ENCODE measurements around the gene CDK9.
A peak's percentile ranks its signal among the peaks of the same experiment; 100 is the strongest.
"Not testable (repeated sequence)": the region's sequence is repeated elsewhere in the genome, so short reads cannot be mapped to it uniquely, and the experiment has no call there.

The CDK9 gene

DNA sequence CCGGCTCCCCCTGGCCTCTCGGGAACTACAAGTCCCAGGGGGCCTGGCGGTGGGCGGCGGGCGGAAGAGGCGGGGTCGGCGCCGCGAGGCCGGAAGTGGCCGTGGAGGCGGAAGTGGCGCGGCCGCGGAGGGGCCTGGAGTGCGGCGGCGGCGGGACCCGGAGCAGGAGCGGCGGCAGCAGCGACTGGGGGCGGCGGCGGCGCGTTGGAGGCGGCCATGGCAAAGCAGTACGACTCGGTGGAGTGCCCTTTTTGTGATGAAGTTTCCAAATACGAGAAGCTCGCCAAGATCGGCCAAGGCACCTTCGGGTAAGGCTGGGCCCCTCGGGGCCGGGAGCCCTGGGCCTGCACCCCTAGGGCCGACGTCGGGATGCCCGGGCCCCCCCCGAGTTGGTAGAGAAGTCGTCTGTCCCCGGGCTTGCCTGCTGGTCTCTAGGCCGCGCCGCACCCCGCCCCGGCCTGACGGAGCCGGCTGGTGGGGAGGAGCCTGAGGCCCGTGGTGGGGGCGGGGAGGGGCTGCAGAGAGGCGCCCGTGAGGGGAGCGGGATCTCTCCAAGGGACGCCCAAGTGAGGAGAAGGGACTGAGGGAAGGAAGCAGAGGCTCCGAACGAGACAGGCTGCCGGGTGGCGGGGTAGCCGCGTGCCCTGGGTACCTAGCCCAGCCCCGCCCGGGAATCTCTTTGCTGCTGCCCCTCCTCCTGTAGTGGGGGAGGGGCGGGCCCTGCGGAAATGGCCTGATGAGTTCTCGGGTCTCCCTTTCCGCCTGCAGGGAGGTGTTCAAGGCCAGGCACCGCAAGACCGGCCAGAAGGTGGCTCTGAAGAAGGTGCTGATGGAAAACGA, at the start of gene CDK9:
CDK9 (plus strand) TSS at position 102 of the 840 bp plus-strand sequence; CDS start at position 217, 115 bp downstream.
- peak; percentile 83 for DNase-seq

DNA sequence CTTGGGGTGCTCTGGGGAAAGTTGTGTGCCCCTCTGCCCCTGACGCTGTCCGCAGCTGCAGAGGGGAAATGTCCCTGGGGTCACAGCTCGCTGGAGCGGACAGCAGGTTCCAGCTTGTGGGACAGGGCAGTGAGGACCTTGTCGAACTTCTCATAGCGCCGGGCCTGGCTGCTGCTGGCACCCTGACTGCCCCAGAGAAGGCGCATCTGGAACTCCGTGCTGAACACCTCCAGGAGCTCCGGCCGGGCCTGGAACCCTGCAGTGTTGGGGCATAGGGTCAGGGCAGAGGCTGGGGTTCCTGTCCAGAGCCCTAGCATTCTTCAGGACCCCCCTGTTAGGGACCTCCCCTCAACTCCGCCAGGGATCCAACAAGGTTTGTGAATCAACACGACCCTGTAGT, 47.2 kb upstream of the CDK9 start:
- DNase-seq: no peak

DNA sequence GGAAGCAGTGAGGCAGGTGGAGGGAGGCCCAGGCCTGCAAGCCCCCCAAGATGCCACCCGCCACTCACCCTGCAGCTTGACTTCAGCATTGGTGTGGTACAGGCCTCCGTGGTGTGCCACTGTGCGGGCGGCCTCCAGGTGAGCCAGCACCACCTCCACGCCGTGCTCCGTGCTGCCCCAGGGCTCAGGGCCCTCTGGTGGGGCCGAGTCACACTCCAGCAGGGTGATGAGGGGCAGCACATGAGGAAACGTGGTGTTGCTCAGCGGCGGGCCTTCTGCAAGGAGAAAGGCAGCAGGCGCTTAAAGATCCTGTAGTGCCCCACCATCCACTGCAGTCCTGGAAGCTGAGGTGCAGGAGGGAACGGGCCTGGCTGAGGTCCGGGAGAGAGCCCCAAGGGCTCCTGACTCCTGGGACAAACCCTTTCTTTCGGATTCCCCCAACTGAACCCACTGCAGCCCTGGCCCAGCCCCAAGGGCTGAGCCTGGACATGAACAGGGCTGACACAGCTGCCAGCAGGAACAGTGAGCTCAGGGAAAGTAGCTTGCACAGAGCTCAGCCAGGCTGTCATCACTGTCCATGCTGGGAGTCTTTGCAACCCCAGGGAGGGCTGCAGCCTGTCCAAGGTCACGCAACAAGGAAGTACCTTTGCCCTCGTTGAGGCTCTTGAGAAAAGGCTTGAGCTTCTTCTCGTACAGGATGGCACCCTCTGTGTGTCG, 46.1 kb upstream of the CDK9 start:
- no peak for DNase-seq

DNA sequence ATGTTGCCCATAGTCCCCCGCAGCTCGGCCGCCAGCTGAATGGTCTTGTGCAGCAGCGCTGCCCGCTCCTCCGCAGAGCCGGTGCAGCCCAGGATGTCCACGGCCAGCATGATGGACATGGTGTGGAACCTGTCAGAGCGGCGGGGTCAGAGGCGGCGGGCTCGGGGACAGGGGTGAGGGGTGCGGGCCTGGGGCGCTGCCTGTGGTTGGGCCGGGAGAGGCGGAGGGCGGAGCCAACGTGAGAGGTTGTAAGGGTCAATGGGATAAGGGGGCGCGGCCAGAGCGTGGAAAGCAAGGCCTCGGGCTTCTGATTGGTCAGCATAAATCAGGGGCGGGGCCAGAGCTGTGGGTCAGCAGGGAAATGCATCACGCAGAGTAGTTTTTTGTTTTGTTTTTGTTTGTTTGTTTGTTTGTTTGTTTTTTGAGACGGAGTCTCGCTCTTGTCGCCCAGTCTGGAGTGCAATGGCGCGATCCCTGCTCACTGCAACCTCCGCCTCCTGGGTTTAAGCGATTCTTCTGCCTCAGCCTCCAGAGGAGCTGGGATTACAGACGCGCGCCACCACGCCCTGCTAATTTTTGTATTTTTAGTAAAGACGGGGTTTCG, 43.9 kb upstream of the CDK9 start:
- DNase-seq: no peak

DNA sequence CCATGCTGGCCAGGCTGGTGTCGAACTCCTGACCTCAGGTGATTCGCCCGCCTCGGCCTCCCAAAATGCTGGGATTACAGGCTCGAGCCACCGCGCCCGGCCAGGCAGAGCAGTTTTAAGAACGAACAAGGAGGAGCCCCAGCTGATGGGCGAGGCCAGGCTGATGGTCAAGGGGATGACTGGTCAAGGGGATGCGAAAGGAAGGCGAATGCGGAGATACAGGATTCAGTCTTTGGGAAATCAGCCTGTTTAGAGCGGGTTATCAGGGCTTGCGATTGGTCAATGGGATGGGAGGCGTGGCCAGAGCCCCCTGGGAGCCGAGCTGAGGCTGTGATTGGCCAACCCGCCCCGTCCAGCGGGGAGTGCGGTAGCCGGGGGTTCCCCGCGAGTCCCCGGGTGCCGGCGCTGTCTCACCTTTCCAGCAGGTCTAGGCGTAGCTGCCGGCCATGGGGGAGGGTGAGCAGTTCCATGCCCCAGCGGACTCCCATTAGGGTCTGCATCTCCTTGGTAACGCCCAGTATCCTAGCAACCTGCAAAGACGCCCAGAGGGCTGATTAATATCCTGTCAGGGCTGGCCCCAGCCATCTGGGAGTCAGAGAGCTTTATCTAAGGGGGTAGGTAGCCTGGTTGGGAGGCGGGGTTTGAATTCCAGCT, 43.3 kb upstream of the CDK9 start:
- DNase-seq: peak; percentile 70

DNA sequence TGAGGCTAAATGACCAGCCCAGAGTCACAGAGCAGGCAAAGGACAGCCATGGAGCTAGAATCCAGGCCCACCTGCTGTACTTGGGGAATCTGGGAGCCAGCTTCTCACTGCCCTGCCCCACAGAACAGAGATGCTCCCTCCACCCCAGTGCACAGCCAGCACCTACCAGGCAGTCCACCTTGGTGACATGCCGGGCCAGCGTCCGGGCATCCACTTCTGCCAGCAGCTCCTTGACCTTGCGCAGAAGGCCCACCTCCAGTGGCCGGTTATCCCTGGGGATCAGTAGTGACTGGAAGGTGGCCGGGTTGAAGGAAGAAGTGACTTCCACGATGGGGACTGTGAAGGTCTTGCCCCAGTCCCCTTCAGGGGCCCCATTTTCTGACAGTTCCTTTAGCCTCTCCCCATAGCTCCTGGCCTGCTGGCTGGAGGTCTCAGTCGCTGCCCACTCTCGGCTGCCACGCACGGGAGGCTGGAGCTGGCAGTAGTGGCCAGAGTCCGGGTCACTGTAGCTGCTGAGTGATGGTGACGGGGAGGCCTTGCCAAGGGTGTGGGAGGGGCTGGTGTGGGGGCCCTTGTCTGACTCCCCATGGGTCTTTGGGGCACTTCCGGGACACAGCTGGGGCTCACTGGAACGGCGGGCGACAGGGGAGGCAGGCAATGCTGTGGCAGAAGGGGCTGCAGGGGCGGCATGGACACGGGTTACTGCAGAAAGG, 41.3 kb upstream of the CDK9 start:
- DNase-seq: no peak

DNA sequence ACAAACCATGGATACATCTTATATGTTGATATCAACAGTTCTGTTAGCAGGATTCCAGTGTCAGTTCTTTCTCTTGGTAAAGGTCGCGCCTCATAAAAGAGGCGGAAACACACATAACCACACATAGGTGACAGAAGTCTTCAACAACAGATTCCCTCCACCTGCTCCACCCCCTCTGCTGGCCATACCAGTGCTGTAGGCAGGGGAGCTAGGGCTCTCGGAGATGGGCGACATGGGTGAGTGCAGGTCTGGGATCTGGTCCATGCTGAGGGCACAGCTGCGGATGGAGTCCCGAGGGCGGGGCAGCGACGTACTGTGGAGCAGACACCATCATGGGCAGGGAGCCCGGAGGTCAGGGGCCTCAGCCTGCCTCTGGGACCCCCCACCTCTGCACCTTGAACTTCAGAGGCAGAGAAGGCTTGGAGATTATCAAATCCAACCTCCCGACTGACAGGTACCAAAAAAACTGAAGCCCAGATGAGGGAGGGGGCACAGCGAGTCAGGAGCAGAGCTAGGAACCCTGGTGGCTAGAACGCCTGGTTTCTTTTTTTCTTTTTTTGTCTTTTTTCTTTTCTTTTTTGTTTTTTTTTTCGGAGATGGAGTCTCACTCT, 38.8 kb upstream of the CDK9 start:
- DNase-seq: no peak

DNA sequence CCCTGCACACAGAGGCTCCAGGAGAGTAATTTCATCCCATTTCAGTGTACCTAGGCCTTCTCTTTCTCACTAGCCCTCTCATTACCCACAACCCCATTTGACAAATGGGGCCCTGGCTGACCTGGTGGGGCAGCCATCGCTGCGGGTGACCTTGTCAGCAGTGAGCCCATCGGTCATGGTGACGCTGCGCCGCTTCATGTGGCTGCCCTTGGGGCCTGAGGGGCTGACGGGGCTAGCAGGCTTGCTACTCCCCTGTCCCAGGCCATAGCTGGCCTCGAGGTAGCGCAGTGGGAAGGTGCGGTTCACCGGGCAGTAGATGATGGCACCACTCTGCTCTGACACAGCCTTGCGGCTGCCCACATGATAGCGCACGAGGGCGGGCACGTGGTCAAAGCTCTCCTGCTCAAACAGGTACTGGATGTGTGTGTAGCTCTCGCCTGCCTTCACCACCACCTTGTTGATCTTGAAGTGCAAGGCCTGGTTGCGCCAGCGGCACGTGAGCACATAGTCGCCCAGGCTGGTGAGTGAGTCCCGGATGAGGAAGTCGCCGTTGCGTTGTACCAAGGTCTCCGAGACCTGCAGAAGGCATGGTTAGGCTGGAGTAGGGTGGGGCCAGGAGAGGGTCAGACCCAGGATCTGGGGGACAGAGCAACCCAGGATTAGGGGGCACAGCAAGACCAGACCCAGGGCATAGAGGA, 36.6 kb upstream of the CDK9 start:
- no peak for DNase-seq

DNA sequence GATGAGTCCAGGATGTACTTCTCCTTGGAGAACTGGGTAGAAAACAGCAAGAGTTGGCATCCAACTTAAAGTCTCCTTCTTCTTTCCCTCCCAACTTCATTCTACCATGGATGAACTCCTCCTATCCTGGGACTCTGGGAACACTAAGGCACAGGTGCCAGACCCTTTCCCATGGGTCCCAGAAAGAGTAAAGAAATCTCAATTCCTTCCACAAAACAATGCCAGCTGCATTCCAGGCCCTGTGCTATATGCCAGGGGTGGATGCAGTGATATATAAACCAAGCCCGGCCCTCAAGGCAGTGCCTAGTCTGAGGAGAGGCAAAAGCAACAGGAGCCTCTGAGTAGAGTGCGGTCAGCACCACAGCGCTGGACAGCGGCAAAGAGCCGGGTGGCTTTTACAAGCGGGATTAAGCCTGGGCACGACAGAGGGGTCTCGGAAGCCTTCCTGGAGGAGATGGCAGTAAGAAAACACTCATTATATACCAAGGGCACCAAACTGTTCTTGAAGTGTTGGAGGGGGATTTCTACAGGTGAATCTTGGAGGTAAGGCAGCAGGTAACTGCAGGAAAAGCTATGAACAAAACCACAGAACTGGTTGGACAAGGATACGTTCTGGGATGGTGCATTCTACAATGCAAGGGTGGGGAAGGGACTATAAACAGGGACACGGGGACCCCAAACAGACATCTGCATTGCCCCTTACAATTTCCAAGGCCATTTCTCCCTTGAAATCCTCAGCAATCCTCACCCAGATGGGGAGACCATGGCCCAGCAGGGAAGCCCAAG, 34.4 kb upstream of the CDK9 start:
- DNase-seq: no peak

DNA sequence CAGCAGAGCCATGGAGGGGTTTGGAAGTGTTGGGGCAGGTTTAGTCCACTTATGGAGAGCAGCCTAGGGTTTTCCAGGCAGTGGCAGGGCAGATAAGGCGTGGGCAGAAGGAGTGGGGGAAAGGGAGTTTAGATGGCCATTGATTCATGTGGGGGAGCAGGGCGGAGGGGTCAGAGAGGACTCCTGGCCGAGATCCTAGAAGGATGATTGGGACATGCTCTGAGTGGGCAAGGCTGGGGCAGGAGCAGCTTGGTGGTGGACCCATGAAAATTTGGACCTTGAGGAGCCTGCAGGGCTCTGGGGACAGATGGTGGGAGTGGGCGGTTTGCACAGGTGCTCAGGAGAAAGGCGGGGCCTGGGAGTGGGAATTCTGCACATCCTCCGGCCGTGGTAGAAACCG, 32.7 kb upstream of the CDK9 start:
- no peak for DNase-seq

DNA sequence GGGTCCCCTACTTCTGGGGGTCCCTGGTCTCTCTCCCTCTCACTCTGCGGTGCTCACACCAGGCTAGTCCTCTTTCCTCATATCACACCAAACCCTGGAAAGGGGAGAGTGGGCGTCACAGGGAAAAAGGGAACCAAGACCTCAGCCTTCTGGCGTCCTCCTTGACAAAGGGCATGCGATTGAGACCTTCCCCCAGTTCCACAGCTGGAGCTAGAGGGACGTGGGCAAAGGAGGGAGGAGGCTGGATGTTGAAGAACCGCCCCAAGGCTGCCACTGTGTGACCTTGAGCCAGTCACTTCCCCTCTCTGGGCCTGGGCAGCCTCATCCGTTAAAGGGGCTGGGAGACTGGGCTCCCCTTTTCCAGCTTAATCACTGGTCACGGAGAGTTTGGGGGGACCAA, 32.2 kb upstream of the CDK9 start:
- no peak for DNase-seq

DNA sequence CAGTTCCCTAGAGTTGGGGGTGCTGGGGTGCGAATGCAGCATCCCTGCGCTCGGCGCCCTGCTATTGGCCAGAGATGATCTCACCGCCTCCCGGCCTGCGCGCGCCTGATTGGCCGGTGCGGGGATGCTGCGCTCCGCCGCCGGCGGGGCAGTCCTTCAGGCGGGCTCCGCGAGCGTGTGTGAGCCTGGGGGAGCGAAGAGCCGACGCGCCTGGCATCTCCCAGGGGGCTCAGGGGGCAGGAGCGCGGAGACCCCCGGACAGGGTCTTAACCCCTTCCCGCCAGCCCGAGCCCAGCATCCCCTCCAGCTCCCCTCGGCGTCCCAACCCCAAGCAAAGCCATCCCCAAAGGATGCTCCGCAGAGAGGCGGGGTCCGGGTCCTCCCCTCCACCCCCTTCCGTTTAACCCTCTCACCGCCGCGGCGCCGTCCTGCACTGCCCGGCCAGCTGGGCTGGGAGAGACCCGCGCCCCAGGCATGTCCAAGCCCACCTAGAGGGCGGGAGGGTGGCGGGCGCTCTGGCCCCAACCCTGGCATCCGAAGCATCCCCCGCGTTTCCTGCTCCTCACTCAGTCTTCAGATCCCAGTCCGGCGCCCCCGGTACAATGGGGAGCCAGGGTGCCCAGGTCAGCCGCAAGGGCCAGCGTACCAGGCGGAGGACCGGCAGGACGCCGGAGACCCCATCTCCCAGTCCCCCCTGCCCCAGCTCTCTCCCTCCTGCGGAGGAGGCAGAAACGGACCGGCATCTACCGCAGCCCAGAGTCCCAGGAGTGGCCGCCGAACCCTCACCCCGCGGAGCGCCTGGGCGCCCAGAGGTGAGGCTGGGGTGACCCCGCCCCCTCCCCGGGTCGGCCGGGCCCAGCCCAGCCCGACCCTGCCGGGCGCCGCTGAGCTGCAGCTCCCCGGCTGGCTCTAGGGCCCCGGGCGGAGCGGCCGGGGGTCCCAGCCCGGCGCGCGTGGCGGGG, 31.5 kb upstream of the CDK9 start:
- peak; percentile 17 for DNase-seq

DNA sequence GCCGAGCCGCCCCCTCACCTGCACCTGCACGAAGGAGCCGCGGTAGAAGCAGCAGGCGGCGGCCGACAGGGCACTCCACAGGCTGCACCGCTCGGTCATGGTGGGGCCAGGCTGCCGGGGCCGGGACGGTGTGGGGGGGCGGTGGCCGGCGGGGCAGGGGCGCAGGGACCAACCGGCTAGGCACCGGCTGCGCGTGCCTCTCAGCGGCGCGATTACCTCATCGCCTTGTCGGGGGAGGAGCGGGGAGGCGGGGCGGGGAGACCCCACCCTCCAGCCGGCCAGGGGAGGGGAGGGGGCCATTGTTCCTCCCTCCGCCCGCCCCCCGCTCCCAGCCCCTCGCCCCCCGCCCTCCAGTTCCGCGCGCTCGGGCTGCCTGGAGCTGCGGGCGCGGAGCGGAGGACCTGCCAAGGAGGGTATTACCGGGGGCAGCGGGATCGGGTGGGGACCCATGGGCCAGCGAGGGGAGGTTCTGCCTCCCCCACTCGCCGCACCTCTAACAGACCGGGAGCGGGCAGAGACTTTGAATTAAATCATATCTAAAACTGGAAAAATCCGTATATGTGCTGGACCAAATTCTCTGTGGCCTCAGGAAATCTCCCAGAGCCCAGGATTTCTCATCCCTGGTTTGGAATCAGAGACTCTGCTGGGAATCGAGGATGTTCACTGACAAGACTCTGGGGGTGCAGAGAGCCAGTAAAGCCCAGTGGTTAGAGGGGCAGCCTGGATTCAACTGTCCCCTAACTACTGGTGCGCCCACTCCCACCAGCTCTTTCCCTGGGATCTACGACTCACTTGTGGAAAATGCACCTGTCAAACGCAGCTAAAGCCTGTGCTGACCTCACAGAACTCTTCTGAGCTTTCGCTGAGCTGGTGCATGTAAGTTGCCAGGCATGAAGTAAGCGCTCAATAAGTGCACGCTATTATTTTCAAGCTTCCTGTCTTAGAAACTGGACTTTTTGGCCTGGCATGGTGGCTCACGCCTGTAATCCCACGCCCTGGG, 30.5 kb upstream of the CDK9 start:
- DNase-seq: peak; percentile 7

DNA sequence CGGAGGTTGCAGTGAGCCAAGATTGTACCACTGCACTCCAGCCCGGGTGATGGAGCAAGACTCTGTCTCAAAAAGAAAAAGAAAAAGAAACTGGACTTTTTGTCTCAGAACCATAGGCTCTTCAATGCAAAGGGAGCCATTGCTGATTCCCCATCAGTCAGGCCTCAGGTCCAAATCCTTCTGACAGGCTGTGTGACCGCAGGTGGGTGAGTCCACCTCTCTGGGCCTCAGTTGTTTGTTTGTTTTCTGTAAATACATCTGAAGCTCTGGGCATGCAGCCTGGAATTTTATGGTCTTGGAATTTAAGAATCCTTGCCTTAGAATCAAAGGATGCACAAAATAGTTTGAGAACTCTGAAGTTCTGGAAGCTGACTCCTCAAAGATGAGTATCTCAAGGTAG, 29.6 kb upstream of the CDK9 start:
- DNase-seq: no peak

DNA sequence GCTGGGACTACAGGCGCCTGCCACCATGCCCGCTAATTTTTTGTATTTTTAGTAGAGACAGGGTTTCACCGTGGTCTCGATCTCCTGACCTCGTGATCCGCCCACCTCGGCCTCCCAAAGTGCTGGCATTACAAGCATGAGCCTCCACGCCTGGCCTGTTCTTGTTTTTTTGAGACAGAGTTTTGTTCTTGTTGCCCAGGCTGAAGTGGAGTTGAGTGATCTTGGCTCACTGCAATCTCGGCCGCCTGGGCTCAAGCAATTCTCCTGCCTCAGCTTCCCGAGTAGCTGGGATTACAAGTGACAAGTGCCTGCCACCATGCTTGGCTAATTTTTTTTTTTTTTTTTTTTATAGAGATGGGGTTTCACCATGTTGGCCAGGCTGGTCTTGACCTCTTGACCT, 29.1 kb upstream of the CDK9 start:
- not testable (repeated sequence) for DNase-seq

DNA sequence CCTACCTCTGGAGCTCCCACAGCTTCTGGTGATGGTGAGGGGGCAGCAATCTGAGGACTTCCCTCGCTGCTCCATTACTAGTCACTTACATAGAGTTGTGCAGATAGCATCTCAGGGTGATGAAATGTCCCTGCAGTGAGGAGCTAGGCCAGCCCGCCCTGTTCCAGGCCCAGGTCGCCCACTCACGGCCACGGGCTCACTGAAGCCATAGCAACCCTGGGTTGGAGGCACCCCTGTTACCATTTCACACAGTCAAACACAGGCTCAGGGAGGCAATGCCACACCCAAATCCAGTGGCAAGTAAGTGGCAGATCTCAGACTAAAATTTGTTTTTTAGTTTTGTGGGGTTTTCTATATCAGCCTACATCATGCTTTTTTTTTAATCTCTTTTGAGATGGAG, 27.0 kb upstream of the CDK9 start:
- DNase-seq: no peak

DNA sequence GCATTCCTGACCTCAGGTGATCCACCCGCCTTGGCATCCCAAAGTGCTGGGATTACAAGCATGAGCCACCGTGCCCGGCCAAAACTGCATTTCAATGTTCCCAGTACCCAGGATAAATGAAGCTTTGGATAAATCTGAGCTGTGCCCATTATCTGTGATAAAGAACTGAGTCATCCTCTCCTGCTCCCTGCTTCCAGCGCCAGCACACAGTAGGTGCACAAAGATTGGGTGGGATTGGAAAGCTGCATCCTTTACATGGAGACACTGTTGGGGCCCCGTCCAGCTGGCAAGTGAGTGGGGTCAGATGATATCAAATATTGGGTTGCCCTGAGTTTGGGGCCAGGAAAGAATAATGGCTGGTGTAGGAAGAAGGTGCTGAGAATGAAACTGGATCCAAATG, 24.8 kb upstream of the CDK9 start:
- DNase-seq: no peak

DNA sequence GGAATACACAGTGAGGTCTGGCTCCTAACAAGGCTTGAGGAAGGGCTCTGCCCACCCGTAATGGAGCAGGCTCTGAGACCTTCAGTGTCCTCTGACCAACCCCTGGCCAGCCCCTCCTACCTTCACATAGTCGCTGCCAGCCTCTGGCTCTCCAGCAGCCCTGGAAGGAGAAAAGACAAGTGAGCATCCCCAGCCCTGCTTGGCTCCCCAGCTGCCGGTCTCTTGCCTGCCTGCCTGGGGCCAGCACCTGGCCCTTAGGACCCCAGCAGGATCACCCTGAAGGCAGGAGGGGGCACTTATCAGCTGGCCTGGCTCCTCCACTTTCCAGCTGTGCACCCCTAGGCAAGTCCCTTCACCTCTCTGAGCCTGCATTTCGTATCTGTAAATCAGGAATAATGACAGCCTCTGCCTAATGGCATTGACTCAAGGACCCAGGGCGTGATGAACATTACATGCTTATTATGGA, 24.3 kb upstream of the CDK9 start:
- no peak for DNase-seq
